ENCODE results near the gene HAGH.

DNA sequence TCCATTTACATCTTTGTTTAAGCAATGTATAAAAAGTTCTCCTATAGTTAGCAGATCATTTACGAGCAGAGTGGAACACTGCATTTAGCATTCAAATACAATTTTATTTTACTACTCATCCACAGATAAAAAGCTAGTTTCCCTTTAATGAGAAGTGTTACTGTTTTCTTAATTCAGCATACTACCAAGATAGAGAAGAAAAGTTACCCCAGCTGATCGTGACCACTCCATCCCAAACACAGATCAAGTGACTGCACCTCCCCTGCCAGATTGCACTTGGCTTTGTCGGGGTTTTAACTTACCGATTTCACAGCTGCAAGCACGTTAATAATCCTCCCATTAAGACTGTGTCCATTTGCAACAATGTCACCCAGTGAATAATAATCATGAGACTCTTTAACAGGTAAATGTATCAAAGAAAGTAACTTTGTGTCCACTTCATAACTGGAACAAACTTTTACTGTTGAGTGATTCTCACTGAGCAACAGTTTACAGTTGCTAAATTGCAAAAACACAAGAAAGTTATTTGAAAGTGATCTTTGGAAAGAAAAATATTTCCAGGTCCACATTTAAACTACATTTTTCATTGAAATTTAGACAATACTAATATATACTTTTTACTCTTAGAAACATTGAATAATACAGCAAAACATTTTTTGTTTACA is 30.9 kb upstream of the HAGH start:
- TF ChIP-seq POLR2A (IDR thresholded peaks at IDR 0.05; ENCODE audit: extremely low read depth, insufficient read length) (no peak), MYC (IDR thresholded peaks at IDR 0.05; ENCODE audit: low read depth, low read length) (no peak)
- TF ChIP-seq, protein P1, sequence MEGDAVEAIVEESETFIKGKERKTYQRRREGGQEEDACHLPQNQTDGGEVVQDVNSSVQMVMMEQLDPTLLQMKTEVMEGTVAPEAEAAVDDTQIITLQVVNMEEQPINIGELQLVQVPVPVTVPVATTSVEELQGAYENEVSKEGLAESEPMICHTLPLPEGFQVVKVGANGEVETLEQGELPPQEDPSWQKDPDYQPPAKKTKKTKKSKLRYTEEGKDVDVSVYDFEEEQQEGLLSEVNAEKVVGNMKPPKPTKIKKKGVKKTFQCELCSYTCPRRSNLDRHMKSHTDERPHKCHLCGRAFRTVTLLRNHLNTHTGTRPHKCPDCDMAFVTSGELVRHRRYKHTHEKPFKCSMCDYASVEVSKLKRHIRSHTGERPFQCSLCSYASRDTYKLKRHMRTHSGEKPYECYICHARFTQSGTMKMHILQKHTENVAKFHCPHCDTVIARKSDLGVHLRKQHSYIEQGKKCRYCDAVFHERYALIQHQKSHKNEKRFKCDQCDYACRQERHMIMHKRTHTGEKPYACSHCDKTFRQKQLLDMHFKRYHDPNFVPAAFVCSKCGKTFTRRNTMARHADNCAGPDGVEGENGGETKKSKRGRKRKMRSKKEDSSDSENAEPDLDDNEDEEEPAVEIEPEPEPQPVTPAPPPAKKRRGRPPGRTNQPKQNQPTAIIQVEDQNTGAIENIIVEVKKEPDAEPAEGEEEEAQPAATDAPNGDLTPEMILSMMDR (IDR thresholded peaks at IDR 0.05; ENCODE audit: low read depth, low read length): no peak
- TF ChIP-seq, protein P2, sequence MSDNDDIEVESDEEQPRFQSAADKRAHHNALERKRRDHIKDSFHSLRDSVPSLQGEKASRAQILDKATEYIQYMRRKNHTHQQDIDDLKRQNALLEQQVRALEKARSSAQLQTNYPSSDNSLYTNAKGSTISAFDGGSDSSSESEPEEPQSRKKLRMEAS (IDR thresholded peaks at IDR 0.05; ENCODE audit: low read depth, low read length): no peak
